ENCODE data around the gene SLC49A3. TPM values are rescaled to one million over a fixed set of nuclear protein-coding genes. Genes with fewer than 3 reads are reported as not detected.
"Not testable (repeated sequence)": the region's sequence is repeated elsewhere in the genome, so short reads cannot be mapped to it uniquely, and the experiment has no call there.

SLC49A3 gene
- total RNA-seq, 2 experiments from 2014 or later = 0.22 to 0.91 TPM

DNA sequence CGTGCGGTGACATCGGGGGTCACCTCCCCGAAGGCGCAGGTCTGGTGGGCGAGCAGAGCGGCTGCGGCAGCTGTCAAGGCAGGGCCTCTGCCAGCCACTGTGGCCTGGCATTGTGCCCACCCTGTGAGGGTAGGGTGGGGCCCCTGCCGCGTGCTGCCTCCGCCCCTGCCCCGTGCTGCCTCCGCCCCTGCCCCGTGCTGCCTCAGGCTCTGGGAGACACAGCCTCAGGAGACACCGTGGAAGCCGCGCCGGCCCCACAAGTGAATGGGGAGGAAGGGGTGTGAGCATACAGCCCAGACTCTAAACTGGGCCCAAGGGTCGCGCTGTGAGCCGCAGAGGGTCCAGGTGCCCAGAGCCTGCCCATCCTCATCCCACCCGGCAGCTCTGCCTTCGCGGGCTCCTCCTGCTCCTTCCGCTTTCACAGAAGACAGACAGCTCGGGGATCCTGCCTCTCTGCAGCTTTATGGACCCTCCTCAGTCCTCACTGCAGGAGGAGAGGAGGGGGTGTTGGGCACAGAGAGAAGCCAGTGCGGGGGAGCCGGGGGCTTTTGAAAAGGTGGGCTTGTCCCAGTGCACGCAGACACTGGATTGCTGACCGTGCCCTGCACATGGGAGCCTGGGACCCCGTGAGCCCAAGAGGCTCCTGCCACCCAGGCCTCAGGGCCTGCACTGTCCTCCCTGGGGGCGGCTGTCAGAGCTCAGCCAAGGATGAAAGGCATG, 44.1 kb upstream of the SLC49A3 start:
- POLR2A ChIA-PET = no interaction called here
- Mint-ChIP-seq H3K4me1 (ENCODE audit: low read depth) (no peaks in the 10 kb centered on the region), H3K27ac (no peak overlapping the region), H3K9me3 (no peaks in the 10 kb centered on the region), H3K27me3 (no peaks in the 10 kb centered on the region), H3K36me3 (ENCODE audit: low read depth) (peaks cover 47% of the 10 kb centered on the region), H3K4me3 (no peak overlapping the region)
- peaks cover 54% of the 10 kb centered on the region for H3K36me3 ChIP-seq (ENCODE audit: insufficient read depth, low read length)
- DNase-seq (no peak), ATAC-seq (ENCODE audit: poor library complexity) (no peak)
- H3K4me1 ChIP-seq (ENCODE audit: insufficient read depth, low read length) = no peaks in the 10 kb centered on the region
- CTCF ChIA-PET = no interaction called here
- H3K27me3 ChIP-seq (ENCODE audit: control insufficient read depth in 1 of 2, insufficient read depth in 2 of 2, low read length in 2 of 2) = no peaks in the 10 kb centered on the region
- no peak overlapping the region for H3K4me3 ChIP-seq (ENCODE audit: low read length)
- H3K27ac ChIP-seq (ENCODE audit: low read depth in 1 of 2, low read length in 2 of 2) = no peak overlapping the region
- peaks cover 0 to 6% of the 10 kb centered on the region in 2 experiments for H3K9me3 ChIP-seq (ENCODE audit: control insufficient read depth in 1 of 2, insufficient read depth in 1 of 2, low read length in 2 of 2)
- intact Hi-C loops (cut with DNase I, micrococcal nuclease) = no loop called here
- TF ChIP-seq, protein P1, sequence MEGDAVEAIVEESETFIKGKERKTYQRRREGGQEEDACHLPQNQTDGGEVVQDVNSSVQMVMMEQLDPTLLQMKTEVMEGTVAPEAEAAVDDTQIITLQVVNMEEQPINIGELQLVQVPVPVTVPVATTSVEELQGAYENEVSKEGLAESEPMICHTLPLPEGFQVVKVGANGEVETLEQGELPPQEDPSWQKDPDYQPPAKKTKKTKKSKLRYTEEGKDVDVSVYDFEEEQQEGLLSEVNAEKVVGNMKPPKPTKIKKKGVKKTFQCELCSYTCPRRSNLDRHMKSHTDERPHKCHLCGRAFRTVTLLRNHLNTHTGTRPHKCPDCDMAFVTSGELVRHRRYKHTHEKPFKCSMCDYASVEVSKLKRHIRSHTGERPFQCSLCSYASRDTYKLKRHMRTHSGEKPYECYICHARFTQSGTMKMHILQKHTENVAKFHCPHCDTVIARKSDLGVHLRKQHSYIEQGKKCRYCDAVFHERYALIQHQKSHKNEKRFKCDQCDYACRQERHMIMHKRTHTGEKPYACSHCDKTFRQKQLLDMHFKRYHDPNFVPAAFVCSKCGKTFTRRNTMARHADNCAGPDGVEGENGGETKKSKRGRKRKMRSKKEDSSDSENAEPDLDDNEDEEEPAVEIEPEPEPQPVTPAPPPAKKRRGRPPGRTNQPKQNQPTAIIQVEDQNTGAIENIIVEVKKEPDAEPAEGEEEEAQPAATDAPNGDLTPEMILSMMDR (IDR thresholded peaks at IDR 0.05) = no peak

DNA sequence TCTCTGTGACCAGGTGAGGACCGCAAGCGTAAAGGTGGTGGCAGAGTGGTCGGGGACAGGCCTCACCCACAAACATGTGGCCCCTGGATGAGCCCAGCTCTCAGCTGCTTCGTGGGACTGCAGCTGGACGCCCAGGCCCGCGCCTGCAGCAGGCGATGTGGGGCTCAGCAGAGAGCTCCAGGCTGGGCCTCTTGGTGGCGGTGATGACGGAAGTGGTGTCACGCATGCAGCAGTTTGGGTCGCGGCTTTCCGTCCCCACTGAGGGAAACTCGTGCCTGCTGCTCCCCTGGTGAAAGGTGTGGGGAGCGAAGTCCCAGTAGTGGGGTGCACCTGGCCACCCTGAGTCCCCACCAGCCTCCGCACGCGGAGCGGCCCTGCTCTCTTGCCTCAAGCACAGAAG, 43.5 kb upstream of the SLC49A3 start:
- ChIA-PET POLR2A (no interaction called here), CTCF (no interaction called here)
- H3K27ac Mint-ChIP-seq = no peak overlapping the region
- peaks cover 41% of the 10 kb centered on the region for H3K36me3 Mint-ChIP-seq (ENCODE audit: low read depth)
- no peak for ATAC-seq (ENCODE audit: poor library complexity)
- no peak overlapping the region for H3K4me3 Mint-ChIP-seq
- Histone ChIP-seq H3K27me3 (ENCODE audit: control insufficient read depth in 1 of 2, insufficient read depth in 2 of 2, low read length in 2 of 2) (no peaks in the 10 kb centered on the region), H3K9me3 (ENCODE audit: control insufficient read depth in 1 of 2, insufficient read depth in 1 of 2, low read length in 2 of 2) (peaks cover 0 to 6% of the 10 kb centered on the region in 2 experiments), H3K4me3 (ENCODE audit: low read length) (no peak overlapping the region), H3K4me1 (ENCODE audit: insufficient read depth, low read length) (no peaks in the 10 kb centered on the region), H3K27ac (ENCODE audit: low read depth in 1 of 2, low read length in 2 of 2) (no peak overlapping the region), H3K36me3 (ENCODE audit: insufficient read depth, low read length) (peaks cover 48% of the 10 kb centered on the region)
- H3K9me3 Mint-ChIP-seq = no peaks in the 10 kb centered on the region
- DNase-seq = no peak
- no peaks in the 10 kb centered on the region for H3K27me3 Mint-ChIP-seq
- no peaks in the 10 kb centered on the region for H3K4me1 Mint-ChIP-seq (ENCODE audit: low read depth)
- intact Hi-C loops (cut with DNase I, micrococcal nuclease) = no loop called here
- TF ChIP-seq, protein P1 (IDR thresholded peaks at IDR 0.05) = no peak

DNA sequence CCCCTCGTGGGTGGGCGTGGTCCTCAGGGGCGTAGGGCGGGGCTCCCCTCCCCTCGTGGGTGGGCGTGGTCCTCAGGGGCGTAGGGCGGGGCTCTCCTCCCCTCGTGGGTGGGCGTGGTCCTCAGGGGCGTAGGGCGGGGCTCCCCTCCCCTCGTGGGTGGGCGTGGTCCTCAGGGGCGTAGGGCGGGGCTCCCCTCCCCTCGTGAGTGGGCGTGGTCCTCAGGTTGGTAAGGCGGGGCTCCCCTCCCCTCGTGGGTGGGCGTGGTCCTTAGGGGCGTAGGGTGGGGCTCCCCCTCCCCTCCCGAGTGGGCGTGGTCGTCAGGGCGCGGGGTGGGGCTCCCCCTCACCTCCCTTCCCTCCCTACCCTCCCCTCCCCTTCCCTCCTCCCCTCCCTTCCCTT, 43.0 kb upstream of the SLC49A3 start:
- CTCF ChIA-PET; POLR2A ChIA-PET; H3K4me3 ChIP-seq (ENCODE audit: low read length); H3K4me1 ChIP-seq (ENCODE audit: insufficient read depth, low read length); H3K27ac Mint-ChIP-seq; H3K9me3 Mint-ChIP-seq; H3K27ac ChIP-seq (ENCODE audit: low read depth in 1 of 2, low read length in 2 of 2); intact Hi-C loops (cut with DNase I, micrococcal nuclease); H3K4me3 Mint-ChIP-seq; ATAC-seq (ENCODE audit: poor library complexity); H3K27me3 ChIP-seq (ENCODE audit: control insufficient read depth in 1 of 2, insufficient read depth in 2 of 2, low read length in 2 of 2); DNase-seq; H3K4me1 Mint-ChIP-seq (ENCODE audit: low read depth); H3K9me3 ChIP-seq (ENCODE audit: control insufficient read depth in 1 of 2, insufficient read depth in 1 of 2, low read length in 2 of 2); H3K27me3 Mint-ChIP-seq: not testable (repeated sequence)
- H3K36me3 Mint-ChIP-seq (ENCODE audit: low read depth) = peaks cover 37% of the 10 kb centered on the region
- peaks cover 43% of the 10 kb centered on the region for H3K36me3 ChIP-seq (ENCODE audit: insufficient read depth, low read length)

DNA sequence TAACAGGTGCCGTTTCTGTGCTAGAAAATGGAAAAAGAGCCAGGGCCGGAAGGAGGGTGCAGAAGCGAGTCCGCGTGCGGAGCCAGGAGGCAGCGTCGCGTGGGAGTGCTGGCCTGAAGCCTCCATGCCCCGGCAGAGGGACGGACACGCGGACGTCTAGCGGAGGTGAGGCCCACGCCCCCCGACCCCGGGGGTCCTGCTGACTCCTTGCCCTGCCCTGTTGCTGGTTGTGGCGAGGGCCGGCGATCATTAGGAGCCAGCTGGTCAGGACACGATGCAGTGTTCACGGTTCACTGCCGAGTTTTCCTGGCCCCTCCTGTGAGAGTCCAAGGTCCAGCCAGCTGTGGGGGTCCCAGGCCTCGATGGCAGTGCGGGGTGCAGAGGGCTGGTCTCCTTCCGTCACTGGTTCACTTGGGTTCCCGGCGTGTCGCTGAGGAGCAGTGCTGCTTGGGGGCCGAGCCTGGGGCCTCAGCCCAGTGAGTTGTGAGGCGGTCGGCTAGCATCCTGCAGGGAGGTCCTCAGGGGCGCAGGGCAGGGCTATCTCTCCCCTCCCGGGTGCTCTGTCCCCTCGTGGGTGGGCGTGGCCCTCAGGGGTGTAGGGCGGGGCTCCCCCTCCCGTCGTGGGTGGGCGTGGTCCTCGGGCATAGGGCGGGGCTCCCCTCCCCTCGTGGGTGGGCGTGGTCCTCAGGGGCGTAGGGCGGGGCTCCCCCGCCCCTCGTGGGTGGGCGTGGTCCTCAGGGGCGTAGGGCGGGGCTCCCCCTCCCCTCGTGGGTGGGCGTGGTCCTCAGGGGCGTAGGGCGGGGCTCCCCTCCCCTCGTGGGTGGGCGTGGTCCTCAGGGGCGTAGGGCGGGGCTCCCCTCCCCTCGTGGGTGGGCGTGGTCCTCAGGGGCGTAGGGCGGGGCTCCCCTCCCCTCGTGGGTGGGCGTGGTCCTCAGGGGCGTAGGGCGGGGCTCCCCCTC, 42.3 kb upstream of the SLC49A3 start:
- peaks cover 37% of the 10 kb centered on the region for H3K36me3 Mint-ChIP-seq (ENCODE audit: low read depth)
- CTCF ChIA-PET; H3K27me3 ChIP-seq (ENCODE audit: control insufficient read depth in 1 of 2, insufficient read depth in 2 of 2, low read length in 2 of 2); DNase-seq; H3K27ac ChIP-seq (ENCODE audit: low read depth in 1 of 2, low read length in 2 of 2); ATAC-seq (ENCODE audit: poor library complexity); intact Hi-C loops (cut with DNase I, micrococcal nuclease); H3K27me3 Mint-ChIP-seq; H3K9me3 Mint-ChIP-seq; H3K4me3 Mint-ChIP-seq; H3K27ac Mint-ChIP-seq; H3K4me1 ChIP-seq (ENCODE audit: insufficient read depth, low read length); H3K9me3 ChIP-seq (ENCODE audit: control insufficient read depth in 1 of 2, insufficient read depth in 1 of 2, low read length in 2 of 2); POLR2A ChIA-PET; H3K4me3 ChIP-seq (ENCODE audit: low read length); H3K4me1 Mint-ChIP-seq (ENCODE audit: low read depth): not testable (repeated sequence)
- peaks cover 40% of the 10 kb centered on the region for H3K36me3 ChIP-seq (ENCODE audit: insufficient read depth, low read length)
